Measurements from ENCODE around the gene C19orf38. TPM values are rescaled to one million over a fixed set of nuclear protein-coding genes. Genes with fewer than 3 reads are reported as not detected.

The C19orf38 gene
- total RNA-seq, 1 experiment from 2014 or later = not detected

- H3K27ac Mint-ChIP-seq = no peak overlapping the region
- no peaks in the 10 kb centered on the region for H3K79me2 ChIP-seq (ENCODE audit: insufficient read depth, low read length)
- no peak overlapping the region for H2BK20ac ChIP-seq (ENCODE audit: low read depth, low read length, poor library complexity, severe bottlenecking)
- H3K23me2 ChIP-seq (ENCODE audit: insufficient read length, low read depth, low read length, poor library complexity, severe bottlenecking) = no peaks in the 10 kb centered on the region
- H3K9me3 Mint-ChIP-seq = no peaks in the 10 kb centered on the region
- H3K4ac ChIP-seq (ENCODE audit: low read depth, low read length) = no peak overlapping the region
- H2AFZ ChIP-seq (ENCODE audit: low read length) = no peak overlapping the region
- H4K20me1 ChIP-seq (ENCODE audit: control insufficient read depth, insufficient read depth, insufficient read length) = no peaks in the 10 kb centered on the region
- no peaks in the 10 kb centered on the region for H3K79me1 ChIP-seq (ENCODE audit: insufficient read depth, low read depth, low read length, poor library complexity, severe bottlenecking)
- H2BK120ac ChIP-seq (ENCODE audit: low read depth, low read length, poor library complexity, severe bottlenecking) = no peak overlapping the region
- H4K8ac ChIP-seq (replicated peaks; ENCODE audit: insufficient read length, low read depth, low read length) = no peak overlapping the region
- no peak overlapping the region for H4K5ac ChIP-seq (ENCODE audit: insufficient read length, low read depth, low read length)
- H3K4me2 ChIP-seq (ENCODE audit: insufficient read depth, insufficient read length, low read length) = no peak overlapping the region
- no peak overlapping the region for H2AK5ac ChIP-seq (ENCODE audit: insufficient read length, low read length)
- no peak for TF ChIP-seq CTCF (conservative IDR thresholded peaks at IDR 0.05)
- H3K56ac ChIP-seq (ENCODE audit: insufficient read length, low read depth, low read length) = no peak overlapping the region
- no peaks in the 10 kb centered on the region for H3K9me3 ChIP-seq (ENCODE audit: control insufficient read depth, low read depth, low read length)
- no peaks in the 10 kb centered on the region for H3K27me3 ChIP-seq (ENCODE audit: insufficient read depth, low read length)
- no peak overlapping the region for H2BK15ac ChIP-seq (ENCODE audit: low read depth, low read length)
- no peak overlapping the region for H3K27ac ChIP-seq (ENCODE audit: insufficient read length, low read depth, low read length)
- H2BK5ac ChIP-seq (ENCODE audit: insufficient read length, low read length) = no peak overlapping the region
- H3K9ac ChIP-seq (ENCODE audit: extremely low read depth, insufficient read length, low read length) = no peak overlapping the region
- no CpG with 5 or more reads among the region's 7 CpGs for WGBS (ENCODE audit: extremely low coverage, insufficient read length, low lambda C conversion rate)
- H3K4me3 Mint-ChIP-seq = no peak overlapping the region
- no peak overlapping the region for H3T11ph ChIP-seq (ENCODE audit: low read length)
- no peak overlapping the region for H3K18ac ChIP-seq (ENCODE audit: insufficient read length, low read depth, low read length)
- H3K36me3 Mint-ChIP-seq (ENCODE audit: insufficient read depth in 1 of 3, low read depth in 3 of 3) = peaks cover 19 to 52% (median 37%) of the 10 kb centered on the region in 3 experiments; a peak in 5 of 7 replicates
- no peak overlapping the region for H3K23ac ChIP-seq (ENCODE audit: insufficient read length, low read depth, low read length)
- H3K27me3 Mint-ChIP-seq (ENCODE audit: low read depth) = no peaks in the 10 kb centered on the region
- H3K14ac ChIP-seq (ENCODE audit: insufficient read depth, low read length) = no peak overlapping the region
- no peak overlapping the region for H4K91ac ChIP-seq (ENCODE audit: insufficient read length, low read depth, low read length)
- no peaks in the 10 kb centered on the region for H3K4me1 ChIP-seq (ENCODE audit: insufficient read depth, low read length)
- H2BK12ac ChIP-seq (ENCODE audit: insufficient read length, low read depth, low read length) = no peak overlapping the region
- DNase-seq = no peak
- H3K4me1 Mint-ChIP-seq = no peaks in the 10 kb centered on the region
Observed at GRCh38 chr19:10826231-10826630, 22.0 kb upstream of the C19orf38 start.
